ENCODE measurements around the gene CNOT9.

The CNOT9 gene

GRCh38 chr2:218626369-218626768 is 57.7 kb downstream of the CNOT9 start:
- no peak overlapping the region for H3K4me3 ChIP-seq (ENCODE audit: low read depth, low read length)
- TF ChIP-seq CTCF (conservative IDR thresholded peaks at IDR 0.05; ENCODE audit: low read depth, low read length), result no peak
- DNase-seq (ENCODE audit: low read depth), result no peak

- H3K4me3 ChIP-seq (ENCODE audit: low read depth, low read length), result no peak overlapping the region
- DNase-seq (ENCODE audit: low read depth), result no peak
- no peak for TF ChIP-seq CTCF (conservative IDR thresholded peaks at IDR 0.05; ENCODE audit: low read depth, low read length)
Measured at GRCh38 chr2:218627939-218628338, 59.3 kb downstream of the CNOT9 start.

- no peak for TF ChIP-seq CTCF (conservative IDR thresholded peaks at IDR 0.05; ENCODE audit: low read depth, low read length)
- no peak overlapping the region for H3K4me3 ChIP-seq (ENCODE audit: low read depth, low read length)
- DNase-seq (ENCODE audit: low read depth), result peak; percentile 23
Measured at GRCh38 chr2:218631837-218632236, 63.2 kb downstream of the CNOT9 start.

- H3K4me3 ChIP-seq (ENCODE audit: low read depth, low read length), result no peak overlapping the region
- no peak for TF ChIP-seq CTCF (conservative IDR thresholded peaks at IDR 0.05; ENCODE audit: low read depth, low read length)
- DNase-seq (ENCODE audit: low read depth), result no peak
Measured at GRCh38 chr2:218635719-218636118, 67.1 kb downstream of the CNOT9 start.

GRCh38 chr2:218638372-218638771 is 69.7 kb downstream of the CNOT9 start:
- TF ChIP-seq CTCF (conservative IDR thresholded peaks at IDR 0.05; ENCODE audit: low read depth, low read length), result no peak
- H3K4me3 ChIP-seq (ENCODE audit: low read depth, low read length), result no peak overlapping the region
- no peak for DNase-seq (ENCODE audit: low read depth)

GRCh38 chr2:218642121-218642656 is 73.5 kb downstream of the CNOT9 start:
- TF ChIP-seq CTCF (conservative IDR thresholded peaks at IDR 0.05; ENCODE audit: low read depth, low read length), result no peak

GRCh38 chr2:218642786-218643185 is 74.1 kb downstream of the CNOT9 start:
- TF ChIP-seq CTCF (conservative IDR thresholded peaks at IDR 0.05; ENCODE audit: low read depth, low read length), result no peak
- H3K4me3 ChIP-seq (ENCODE audit: low read depth, low read length), result no peak overlapping the region
- DNase-seq (ENCODE audit: low read depth), result no peak

More at GRCh38 chr2:218642121-218642656, 73.5 kb downstream of the CNOT9 start:
- no peak for DNase-seq (ENCODE audit: low read depth)
- H3K4me3 ChIP-seq (ENCODE audit: low read depth, low read length), result no peak overlapping the region

All from choroid plexus epithelial cell (primary cell).